Hindlimb muscle (tissue), 1 donor: ENCODE data around the gene CDK11A. TPM values are rescaled to one million over a fixed set of nuclear protein-coding genes. Genes with fewer than 3 reads are reported as not detected.
"Not testable (repeated sequence)": the region's sequence is repeated elsewhere in the genome, so short reads cannot be mapped to it uniquely, and the experiment has no call there.

ENCODE experiments used
- DNase-seq: peaks from one replicate; pipeline ENCODE4 v3.0.0-alpha.2; 2013
- polyA plus RNA-seq: library from polyadenylated mRNA; unstranded; fragments of 120-200 nt; gene quantifications from one replicate; pipeline ENCODE4 v1.2.1, GENCODE V29; 2013; ENCODE audit not compliant: insufficient read length

CDK11A gene
- polyA plus RNA-seq, 1 donor: 27.0 TPM

- not testable (repeated sequence) for DNase-seq
These were observed 61.8 kb downstream of the CDK11A start for GRCh38 chr1:1662392-1662791.

DNA sequence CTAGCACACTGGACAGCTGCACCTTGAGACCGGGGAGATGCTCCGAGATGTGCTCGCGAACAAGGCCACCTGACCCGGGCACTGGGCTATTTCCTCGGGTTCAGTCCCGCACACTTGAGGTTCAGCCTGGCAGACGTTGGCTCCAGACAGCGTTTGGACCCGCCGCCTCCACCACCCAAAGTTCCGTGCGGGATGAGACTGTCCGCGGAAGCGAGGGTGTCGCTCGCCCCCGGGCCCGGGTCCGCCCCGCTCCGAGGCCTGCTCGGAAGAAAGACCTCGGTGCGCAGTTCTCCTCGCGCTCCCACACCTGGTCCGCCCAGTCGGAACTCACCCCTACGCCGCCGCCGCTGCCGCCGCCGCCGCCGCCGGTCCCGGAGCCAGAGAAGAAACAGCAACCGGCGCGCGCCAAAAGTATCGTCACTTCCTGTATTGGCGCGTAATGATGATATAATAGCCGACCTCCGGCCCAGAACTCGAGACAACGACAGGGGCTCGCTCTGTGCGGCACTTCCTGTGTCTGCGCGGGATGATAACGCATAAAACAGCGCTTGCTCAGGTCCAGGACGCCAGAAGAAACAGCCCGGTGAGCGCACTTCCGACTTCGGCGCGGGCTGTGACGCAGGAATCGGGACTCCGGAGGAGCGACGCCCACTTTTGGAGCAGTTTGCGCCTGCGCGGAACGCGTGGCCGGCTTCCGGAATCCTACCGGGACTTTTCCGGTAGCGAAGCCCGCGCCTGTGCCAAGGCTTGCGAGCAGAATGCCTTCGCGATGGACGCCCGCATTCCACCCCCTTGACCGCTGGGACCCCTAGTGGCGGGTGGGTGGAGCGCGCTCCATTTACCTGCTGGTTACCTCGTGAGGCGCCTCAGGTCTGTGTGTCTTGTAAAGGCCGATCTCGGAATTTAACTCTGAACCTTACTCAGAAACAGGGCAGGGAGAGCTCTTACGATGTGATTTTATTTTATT is 65.3 kb downstream of the CDK11A start, which contains the start of gene CDK11B:
CDK11B (minus strand) TSS at position 422 of the 967 bp plus-strand sequence. CDS start 1,519 bp downstream, outside the sequence.
- peak; percentile 97 for DNase-seq

Other genes with a start within 250 kb of the CDK11A start
- 23.1 TPM for gene ATAD3A, start 212.2 kb downstream of the CDK11A start, polyA plus RNA-seq
- gene TMEM240, start 183.7 kb downstream of the CDK11A start, polyA plus RNA-seq: 4.8 TPM
- gene SSU72, start 149.5 kb downstream of the CDK11A start, polyA plus RNA-seq: 92.1 TPM
- gene FNDC10, start 124.2 kb downstream of the CDK11A start, polyA plus RNA-seq: 3.0 TPM
- 92.6 TPM for gene MIB2, start 108.9 kb downstream of the CDK11A start, polyA plus RNA-seq
- 38.1 TPM for gene MMP23B, start 92.2 kb downstream of the CDK11A start, polyA plus RNA-seq
- 39.0 TPM for gene CDK11B, start 65.4 kb downstream of the CDK11A start, polyA plus RNA-seq
- gene SLC35E2B, start 31.6 kb downstream of the CDK11A start, polyA plus RNA-seq: 37.7 TPM
- gene NADK, start 54.1 kb upstream of the CDK11A start, polyA plus RNA-seq: 32.4 TPM
- 164 TPM for gene GNB1, start 166.7 kb upstream of the CDK11A start, polyA plus RNA-seq
- gene CALML6, start 190.9 kb upstream of the CDK11A start, polyA plus RNA-seq: 211 TPM
- gene TMEM52, start 194.9 kb upstream of the CDK11A start, polyA plus RNA-seq: 134 TPM